GM18951 (cell line): ENCODE data around the gene FAIM.
"Not testable (repeated sequence)": the region's sequence is repeated elsewhere in the genome, so short reads cannot be mapped to it uniquely, and the experiment has no call there.

Experiments used
- POLR2A ChIP-seq: IDR thresholded peaks from 4 replicates; pipeline ENCODE4 v1.6.1; 2011; ENCODE audit warnings: mild to moderate bottlenecking; ENCODE audit not compliant: insufficient read length, insufficient read depth; ENCODE audit errors: extremely low read depth
- in situ Hi-C: fragments of 300-500 bp; cut with MboI; formaldehyde crosslinking; loops from one replicate; pipeline ENCODE4 v1.12.0; 2022; ENCODE audit warnings: low sequenced_read_pairs, mixed read lengths, inconsistent platforms; ENCODE audit not compliant: unreplicated experiment

FAIM gene

DNA sequence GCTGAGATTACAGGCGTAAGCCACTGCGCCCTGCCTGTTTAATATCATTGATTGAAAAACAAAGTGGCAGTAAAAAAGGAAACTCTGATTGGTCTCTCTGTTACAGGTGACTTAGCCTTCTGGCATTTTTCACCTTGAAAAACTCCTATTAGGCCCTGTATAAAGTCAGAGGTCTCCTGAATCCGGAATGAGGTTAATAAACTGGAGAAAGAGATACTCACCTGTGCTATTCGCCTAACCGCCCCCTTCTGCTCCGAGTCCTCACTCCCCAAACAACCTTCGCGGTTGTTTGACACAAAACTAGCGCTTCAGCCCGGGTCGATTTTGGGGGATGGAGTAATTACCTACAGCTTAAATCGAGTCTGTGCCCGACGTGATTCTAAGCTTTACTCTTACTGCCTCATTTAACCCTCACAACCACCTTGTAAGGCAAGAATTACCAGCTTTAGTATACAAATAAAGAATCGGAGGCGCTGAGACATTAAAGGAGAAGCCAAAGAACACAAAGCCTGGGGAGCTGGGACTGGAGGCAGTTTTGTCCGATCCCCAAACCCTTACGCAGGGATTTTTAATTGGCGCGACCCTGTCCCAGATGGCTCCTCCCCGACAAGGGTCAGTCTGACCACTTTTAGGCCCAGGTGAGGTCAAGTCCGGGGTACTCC lies 15.0 kb upstream of the FAIM start:
- in situ Hi-C loops = no loop called here
- no peak for TF ChIP-seq POLR2A

DNA sequence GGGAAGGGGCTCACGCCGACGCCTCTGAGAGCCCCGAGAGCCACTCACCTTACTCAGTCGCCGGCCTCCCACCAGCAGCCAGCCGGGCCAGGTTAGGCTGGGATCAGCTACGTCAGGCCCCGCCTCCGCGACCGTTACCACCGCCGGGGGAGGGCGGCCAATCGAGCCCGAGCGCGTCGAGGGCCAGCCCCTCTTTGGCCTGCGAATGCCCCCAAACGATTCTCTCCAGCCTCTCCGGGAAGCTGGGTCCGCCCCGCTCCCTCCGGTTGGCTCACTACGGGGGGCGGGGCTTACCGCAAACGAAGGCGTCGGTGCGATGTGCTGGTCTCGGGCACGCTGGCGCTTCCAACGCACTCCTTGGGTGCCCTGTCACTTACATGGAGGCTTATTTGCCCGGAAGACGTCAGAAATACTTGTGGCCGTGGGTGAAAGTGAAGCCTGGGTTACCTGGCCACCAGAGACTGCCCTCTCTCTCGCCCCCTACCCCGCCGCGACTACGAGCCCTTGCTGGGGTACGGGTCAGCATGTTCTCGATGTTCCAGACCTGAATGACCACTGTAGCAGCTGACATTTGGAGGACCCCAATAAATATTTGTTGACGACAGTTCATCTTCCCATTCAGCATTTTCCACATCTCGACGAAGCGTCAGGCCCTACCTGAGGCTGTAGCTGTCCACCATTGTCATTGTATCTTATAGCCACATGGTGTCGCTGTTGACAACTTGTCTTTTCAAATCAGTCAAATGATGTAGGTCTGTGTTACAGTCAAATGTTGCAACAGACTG lies 14.2 kb upstream of the FAIM start, which contains the start of gene CEP70:
CEP70 (minus strand) TSS at position 111 of the 785 bp plus-strand sequence. CDS start 21,333 bp downstream, outside the sequence.
- peak; percentile 74 for TF ChIP-seq POLR2A
- in situ Hi-C loops = no loop called here

DNA sequence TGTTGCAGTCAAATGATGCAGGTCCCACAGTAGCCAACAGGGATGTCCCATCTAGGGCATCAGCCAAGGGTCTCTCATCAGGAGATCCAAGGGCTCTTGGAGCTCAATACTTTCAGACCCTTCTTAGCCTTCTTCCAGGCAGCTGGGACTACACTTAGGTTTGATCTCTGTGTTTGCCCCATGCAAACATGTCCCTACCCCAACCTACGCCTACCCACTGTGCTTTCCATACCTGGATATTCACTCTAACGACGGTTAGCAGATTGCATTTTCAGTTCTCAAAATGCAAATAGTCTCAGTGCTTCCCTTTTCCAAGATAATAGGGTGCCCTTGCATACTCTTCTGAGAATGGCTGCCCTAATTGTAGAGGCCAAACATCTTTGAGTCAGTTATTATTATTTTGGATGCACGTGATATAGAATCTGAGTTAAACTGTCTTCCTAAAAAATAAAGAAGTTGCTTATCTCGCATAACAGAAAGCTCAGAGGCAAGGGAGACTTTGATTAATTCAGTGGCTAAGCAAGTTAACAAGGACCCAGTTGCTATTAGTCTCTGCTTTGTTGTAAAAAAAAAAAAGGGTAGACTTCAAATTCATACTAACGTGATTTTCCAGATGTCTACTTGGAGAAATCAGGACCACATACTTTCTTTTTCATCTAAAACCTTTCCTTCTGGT lies 13.5 kb upstream of the FAIM start:
- no peak for TF ChIP-seq POLR2A
- in situ Hi-C loops = no loop called here

DNA sequence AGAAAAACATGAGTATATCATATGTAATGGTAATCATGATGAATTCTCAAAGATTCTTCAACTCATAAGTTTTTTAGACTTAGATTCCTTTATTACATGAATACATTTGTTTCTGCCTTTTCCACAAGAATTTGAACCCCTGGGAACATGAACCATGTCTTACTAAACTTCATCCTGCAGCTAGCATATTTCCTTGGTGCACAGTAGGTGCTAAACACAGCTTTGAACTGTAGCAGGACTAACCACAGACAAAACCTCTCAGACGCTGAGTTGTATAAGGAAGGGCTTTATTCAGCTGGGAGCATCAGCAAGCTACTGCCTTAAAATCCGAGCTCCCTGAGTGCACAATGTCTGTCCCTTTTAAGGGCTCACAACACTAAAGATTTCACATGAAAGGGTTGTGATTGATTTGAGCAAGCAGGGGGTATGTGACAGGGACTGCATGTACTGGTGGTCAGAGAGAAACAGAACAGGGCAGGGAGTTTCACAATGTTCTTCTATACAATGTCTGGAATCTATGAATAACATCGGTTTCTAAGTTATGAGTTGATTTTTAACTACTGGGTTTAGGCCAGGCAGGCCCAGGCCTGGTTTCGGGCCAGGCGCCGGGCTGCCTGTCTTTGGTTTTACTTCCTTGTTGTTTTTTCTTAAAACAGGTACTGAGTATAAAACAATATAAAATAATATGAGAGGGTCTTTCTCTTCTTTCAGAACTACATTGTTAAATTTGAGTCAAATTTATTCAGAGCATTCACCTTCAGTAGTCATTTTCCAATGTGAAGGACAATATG lies 11.2 kb upstream of the FAIM start:
- in situ Hi-C loops = not testable (repeated sequence)

DNA sequence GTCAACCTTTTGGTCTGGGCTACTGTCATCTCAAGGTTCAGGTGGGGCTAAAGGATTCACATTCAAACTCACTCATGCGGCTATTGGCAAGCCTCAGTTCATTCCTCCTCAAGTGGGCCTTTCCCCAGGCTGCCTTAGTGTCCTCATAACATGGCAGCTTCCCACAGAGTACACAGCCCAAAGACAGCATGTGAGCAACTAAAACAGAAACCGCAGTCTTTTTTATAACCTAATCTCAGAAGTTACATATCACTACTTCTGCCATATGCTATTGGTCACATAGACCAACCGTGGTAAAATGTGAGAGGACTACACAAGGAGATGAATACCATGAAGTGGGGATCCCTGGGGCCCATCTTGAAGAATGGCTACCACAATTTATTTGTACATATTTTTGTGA lies 10.0 kb upstream of the FAIM start:
- in situ Hi-C loops = no loop called here
- TF ChIP-seq POLR2A = no peak

DNA sequence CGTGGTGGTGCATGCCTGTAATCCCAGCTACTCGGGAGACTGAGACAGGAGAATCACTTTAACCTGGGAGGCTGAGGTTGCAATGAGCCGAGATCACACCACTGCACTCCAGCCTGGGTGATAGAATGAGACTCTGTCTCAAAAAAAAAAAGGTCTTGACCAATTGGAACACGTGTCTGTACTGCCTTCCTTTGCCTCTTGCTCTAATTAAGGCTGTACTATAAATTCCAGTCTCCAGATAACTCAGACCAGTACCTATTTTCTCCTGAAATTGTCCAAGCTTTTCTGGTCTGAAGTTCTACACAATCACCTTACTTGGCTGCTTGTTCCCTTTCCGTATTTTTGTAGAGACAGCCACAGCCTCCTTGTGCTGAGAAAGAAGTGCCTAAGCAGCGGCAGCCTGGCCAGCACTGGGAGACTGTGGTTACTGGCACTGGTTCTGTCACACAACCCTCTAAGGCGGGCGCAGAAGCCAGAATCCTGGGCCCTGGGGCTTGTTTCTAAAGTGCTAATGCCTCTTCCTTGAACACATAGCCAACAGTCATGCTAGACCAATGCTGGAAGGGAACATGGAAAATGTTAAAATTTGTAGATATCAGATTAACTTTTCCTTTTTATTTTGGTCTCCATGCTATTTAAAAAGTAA lies 8.3 kb upstream of the FAIM start:
- no peak for TF ChIP-seq POLR2A
- in situ Hi-C loops = no loop called here

DNA sequence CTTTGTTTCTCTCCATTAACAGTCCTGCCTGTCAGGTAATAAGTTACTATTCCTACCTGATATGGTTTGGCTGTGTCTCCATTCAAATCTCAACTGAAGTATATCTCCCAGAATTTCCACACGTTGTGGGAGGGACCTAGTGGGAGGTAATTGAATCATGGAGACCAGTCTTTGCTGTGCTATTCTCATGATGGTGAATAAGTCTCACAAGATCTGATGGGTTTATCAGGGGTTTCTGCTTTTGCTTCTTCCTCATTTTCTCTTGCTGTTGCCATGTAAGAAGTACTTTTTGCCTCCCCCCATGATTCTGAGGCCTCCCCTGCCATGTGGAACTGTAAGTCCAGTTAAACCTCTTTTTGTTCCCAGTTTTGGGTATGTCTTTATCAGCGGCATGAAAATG lies 6.9 kb upstream of the FAIM start:
- in situ Hi-C loops = not testable (repeated sequence)

DNA sequence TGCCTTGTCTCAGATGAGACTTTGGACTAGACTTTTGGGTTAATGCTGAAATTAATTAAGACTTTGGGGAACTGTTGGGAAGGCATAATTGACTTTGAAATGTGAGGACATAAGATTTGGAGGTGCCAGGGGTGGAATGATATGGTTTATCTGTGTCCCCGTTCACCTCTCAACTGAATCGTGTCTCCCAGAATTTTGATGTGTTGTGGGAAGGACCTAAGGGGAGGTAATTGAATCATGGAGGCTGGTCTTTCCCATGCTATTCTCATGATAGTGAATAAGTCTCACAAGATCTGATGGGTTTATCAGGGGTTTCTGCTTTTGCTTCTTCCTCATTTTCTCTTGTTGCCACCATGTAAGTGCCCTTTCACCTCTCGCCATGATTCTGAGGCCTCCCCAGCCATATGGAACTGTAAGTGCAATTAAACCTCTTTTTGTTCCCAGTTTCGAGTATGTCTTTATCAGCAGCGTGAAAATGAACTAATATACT lies 4.4 kb upstream of the FAIM start:
- in situ Hi-C loops = not testable (repeated sequence)

DNA sequence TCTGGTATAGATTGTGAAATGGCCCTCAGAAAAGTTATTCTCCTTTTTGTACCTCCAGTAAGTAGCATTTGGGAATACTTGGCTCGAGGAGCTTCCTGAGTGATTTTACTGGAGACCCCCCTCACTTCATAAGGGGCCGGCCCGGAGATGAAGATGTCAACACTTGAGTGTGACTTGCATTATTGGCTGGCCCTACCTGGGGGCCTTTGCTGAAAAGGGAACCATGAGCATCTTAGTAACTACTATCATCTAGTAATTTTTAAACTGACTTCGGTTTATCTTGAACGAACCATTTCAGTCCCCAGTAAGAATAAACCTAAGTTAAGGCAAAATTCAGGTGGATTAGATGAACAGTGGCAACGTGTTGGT lies 1.3 kb downstream of the FAIM start:
- no peak for TF ChIP-seq POLR2A
- in situ Hi-C loops = loop anchor here (5.0 kb wide), 1 partner anchor 307 kb away; no protein-coding TSS in a partner anchor

DNA sequence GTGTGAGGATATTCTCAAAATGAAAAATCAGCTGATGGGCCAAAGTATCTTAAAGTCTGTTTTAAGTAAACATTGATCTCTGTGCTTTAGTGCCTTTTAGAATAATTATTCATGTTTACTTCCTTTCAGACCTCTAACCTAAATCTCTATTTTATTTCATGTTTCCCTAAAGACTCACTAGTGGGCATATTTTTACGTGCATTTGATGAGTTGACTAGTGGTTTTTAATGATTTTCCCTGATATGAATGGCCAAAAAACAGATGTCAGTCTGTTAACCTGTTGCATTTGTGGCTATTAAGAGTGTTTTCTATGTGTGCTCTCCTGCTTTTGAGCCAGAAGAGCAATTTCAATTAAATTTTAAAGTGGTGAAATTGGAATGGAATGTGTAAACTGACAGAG lies 6.9 kb downstream of the FAIM start:
- TF ChIP-seq POLR2A = no peak
- in situ Hi-C loops = no loop called here

DNA sequence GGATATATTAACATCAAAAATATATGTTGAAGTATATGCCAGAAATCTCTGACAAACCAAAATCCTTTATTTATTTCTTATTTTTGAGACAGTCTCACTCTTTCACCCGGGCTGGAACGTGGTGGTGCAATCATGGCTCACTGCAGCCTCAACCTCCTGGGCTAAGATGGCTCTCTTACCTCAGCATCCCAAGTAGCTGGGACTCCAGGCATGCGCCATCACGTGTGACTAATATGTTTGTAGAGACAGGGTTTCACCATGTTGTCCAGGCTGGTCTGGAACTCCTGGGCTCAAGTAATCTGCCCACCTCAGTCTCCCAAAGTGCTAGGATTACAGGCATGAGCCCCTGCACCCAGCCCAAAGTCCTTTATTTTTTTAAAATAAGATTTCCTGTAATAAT lies 11.9 kb downstream of the FAIM start:
- in situ Hi-C loops = no loop called here

DNA sequence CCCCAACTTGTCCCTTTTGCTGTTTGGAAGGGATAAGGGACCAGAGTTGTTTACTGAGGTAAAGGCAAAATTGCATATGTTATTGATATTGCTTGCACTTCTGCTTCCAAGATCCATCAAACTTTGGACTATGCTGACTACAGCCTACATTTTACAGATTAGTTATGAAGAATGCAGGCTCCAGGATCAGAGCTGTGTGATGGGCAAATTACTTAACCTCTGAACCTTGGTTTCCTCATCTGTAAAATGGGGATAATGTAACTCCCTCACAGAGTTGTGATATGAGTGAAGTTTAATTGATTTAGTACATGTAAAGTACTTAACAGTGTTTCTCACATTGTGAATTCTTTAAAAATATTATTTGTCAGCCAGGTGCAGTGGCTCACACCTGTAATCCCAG lies 15.9 kb downstream of the FAIM start:
- in situ Hi-C loops = no loop called here
- no peak for TF ChIP-seq POLR2A

More for the DNA sequence above, 11.9 kb downstream of the FAIM start:
- no peak for TF ChIP-seq POLR2A
